NCI-H446 (cell line): ENCODE measurements around the gene SIRT4.
A peak's percentile ranks its signal among the peaks of the same experiment; 100 is the strongest.
"Not testable (repeated sequence)": the region's sequence is repeated elsewhere in the genome, so short reads cannot be mapped to it uniquely, and the experiment has no call there.

Source experiments
- DNase-seq, 2 experiments: peaks; one replicate each; lab custom pipeline; 2025; lab: John Stamatoyannopoulos, UW

SIRT4 gene

DNA sequence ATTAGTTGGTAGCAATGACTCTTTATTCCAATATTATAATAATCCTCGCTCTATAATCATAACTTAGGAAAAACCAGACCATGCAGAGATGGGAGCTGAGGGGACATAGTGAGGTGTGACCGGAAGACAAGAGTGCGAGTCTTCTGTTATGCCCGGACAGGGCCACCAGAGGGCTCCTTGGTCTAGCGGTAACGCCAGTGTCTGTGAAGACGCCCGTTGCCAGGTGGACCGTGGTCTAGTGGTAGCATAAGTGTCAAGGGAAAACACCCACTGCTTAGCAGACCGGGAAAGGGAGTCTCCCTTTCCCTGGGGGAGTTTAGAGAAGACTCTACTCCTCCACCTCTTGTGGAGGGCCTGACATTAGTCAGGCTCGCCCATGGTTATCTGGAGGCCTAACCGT is 33.3 kb downstream of the SIRT4 start:
- DNase-seq = peak in 1 of 2 experiments; percentile 52

DNA sequence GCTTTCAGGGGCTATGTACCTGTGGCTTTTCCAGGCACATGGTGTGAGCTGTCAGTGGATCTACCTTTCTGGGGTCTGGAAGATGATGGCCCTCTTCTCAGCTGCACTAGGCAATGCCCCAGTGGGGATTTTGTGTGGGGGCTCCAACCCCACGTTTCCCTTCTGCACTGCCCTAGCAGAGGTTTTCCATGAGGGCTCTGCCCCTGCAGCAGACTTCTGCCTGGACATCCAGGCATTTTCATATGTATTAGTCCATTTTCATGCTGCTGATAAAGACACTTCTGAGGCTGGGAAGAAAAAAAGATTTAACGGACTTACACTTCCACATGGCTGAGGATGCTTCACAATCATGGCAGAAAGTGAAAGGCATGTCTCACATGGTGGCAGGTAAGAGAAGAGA is 34.3 kb downstream of the SIRT4 start:
- not testable (repeated sequence) for DNase-seq

DNA sequence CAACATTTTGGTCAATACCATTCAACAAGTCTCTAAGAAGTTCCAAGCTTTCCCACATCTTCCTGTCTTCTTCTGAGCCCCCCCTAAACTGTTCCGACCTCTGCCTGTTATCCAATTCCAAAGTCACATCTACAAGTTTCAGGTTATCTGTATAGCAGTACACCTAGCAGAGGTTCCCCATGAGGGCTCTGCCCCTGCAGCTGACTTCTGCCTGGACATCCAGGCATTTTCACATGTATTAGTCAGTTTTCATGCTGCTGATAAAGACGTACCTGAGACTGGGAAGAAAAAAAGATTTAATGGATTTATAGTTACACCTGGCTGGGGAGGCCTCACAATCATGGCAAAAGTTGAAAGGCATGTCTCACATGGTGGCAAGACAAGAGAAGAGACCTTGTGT is 35.6 kb downstream of the SIRT4 start:
- no peak for DNase-seq

DNA sequence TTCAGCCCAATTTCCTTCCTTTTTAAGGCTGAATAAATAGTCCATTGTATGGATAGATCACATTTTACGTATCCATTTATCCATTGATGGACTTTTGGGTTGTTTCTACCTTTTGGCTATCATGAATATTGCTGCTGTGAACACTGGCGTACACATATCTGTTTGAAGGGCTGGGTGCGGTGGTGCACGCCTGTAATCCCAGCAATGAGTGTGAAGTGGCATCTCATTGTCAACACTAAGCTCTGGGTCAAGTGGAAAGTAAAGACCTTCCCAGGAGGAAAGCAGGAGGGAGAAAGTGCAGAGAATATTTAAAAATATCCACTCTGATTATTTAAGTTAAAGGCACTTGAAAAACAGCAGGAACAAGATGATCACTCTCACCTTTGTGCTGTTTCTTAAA is 37.1 kb downstream of the SIRT4 start:
- DNase-seq = no peak

DNA sequence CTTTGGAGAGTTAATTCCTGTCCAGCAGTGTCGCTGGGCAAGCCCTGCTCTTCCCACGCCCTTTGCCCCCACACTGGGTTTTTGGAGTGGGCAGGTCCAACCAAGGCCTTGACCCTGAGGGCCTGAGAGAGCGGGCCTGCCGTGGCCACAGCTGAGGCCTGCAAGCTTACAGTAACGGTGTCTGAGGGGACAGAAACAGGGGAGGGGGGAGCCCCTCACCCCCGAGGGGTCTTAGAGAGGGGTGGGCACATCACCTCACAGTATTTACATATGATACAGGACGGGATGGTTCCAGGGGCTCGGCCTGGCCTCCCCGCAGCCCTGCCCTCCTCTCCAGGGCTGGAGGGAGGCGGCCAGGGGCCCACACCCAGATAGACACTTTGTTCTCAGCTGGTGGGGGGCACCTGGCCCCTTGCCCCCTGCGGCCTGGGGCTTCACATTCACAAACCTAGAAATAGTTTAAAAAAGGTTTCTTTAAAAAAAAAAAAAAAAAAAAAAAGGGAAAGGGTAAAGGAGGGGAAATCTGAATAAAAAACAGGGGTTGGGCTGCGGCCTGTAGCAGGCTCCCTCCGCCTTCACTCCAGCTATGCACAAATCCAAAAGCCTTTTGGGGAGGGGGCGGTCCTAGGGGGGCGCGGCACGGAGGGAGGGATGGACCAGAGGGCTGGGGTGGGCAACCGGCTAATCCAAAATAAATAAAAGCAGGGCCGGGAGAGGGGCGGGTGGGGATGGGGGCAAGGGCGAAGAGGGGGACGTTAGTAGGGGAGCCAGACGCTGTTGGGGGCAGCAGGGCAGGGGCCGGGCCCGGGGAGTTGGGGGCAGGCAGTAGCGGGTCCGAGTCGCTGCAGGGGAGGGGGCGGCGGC is 40.3 kb downstream of the SIRT4 start:
- DNase-seq = no peak

DNA sequence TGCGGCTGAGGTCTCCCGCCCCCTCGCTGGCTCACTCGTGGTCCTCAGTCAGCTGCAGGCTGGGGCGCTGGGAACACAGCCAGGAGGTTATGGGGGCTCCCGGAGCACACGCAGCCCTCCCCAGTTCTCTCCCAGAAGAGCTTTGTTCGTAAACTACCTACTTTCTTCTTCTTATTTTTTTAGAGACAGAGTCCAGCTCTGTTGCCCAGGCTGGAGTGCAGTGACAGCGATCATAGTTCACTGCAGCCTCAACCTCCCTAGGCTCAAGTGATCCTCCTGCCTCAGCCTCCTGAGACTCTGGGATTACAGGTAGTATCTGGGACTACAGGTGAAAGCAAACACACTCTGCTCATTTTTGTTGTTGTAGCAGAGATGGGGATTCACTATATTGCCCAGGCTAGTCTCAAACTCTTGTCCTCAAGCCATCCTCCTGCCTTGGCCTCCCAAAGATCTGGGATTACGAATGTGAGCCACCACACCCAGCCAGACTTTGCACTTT is 41.0 kb downstream of the SIRT4 start:
- no peak for DNase-seq

DNA sequence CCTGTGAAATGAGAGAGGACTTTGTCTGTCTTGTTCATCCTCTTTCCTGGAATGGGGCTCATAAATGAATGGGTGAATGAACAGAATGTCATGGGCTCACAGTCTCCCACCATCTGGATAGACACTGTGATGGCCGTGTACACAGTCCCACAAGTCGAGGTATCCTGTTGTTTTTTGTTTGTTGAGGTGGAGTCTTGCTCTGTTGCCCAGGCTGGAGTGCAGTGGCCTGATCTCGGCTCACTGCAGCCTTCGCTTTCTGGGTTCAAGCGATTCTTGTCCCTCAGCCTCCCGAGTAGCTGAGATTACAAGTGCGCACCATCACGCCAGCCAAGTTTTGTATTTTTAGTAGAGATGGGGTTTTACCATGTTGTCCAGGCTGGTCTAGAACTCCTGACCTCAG is 41.6 kb downstream of the SIRT4 start:
- DNase-seq = no peak

DNA sequence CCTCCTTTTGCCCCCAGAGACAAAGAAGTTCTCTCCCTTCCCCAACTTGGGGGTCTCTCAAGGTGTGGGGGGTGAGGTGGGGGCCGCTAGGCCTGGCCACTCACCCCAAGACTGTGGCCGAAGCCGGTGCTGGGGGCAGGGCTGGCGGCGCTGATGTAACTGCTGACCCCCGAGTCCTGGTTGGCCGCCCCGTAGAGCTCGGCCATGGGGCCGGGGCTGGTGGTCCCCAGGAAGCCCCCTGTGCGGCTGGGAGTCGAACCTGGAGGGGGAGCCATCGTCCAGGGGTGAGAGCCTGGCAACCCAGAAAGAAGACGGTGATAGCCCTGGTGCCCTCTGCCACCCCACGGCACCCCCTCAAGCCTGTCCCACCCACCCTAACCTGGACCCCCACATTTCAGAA is 43.9 kb downstream of the SIRT4 start:
- no peak for DNase-seq

DNA sequence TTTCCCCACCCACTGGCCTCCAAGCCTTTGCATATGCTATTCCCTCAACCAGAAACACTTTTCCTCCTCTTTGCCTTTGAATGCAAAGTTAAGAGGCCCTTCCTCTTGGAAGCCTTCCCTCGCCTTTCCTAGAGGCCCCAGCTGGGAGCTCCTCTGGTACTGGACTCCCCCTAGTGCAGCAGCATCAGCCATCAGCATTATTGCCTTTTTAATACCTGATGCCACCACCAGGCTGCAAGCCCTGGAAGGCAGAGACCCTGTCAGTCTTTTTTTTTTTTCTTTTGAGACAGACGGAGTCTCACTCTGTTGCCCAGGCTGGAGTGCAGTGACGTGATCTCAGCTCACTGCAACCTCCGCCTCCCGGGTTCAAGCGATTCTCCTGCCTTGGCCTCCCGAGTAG is 44.6 kb downstream of the SIRT4 start:
- DNase-seq = no peak

DNA sequence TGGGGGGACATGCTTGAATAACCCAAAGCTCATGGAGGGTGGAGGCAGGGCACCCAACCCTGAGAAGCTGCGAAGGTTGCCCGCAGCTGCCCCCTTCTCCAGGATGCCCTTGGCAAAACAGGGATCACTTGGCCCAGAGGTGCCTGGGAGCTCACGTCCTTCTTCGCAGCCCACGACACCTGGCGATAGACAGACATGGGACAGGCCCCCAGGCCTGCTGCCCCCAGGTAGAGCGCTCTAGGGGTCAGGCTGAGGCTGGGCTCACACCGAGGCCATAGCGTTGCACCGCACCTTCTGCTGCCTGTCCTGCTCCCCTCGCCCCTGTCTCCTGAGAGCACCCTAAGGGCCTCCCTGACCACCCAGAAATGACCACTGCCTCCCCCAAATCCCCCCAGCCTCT is 45.6 kb downstream of the SIRT4 start:
- DNase-seq = no peak

DNA sequence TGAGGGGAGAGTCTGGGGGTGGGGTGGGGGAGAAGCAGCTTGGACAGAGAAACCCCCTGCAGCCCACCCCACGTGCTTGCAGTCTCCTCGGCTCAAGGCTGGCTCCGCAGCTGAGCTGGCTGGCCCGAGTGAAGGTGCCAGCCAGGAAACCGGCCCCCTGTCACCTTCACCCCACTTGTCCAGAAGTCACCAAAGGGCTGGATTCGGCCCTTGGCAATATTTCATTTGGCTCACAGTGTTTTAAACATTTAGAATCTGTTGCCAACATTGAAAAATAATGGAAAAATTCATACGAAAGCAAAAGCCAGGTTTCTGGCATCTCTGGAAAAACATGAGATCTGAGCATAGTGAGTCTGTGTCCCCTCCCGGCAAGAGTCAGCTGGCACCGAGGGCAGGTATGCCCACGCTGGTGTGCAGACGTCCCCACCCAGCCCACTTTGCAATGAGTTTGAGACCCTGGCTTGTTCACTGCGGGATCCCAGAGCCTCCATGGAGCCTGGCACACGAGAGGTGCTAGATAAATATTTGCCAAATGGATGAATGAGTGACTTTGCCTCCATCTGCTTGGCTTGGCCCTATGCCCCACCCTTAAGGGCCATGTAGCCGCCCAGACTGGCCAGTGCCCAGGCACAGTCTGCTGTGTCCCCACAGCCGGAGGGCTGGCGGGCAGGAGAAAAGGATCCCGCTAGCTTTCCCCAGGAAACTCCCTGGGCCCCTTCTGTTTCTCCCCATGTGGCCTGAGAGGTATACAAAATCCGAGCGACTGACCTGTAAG is 48.6 kb downstream of the SIRT4 start:
- peak; percentile 20 to 75 for DNase-seq

DNA sequence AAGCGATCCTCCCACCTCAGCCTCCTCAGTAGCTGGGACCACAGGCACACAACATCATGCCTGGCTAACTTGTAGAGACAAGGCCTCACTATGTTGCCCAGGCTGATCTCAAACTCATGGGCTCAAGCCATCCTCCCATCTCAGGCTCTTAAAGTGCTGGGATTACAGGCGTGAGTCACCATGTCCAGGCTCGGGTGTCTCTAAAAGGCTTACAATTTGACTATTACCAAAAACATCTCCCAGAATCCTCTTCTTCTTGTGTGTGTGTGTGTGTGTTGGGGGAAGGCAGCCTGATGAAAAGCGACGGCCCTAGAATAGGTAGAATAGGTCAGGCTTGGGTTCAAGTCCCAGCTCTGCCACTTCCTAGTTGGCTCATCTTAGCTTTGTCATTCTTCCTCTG is 50.0 kb downstream of the SIRT4 start:
- no peak for DNase-seq

DNA sequence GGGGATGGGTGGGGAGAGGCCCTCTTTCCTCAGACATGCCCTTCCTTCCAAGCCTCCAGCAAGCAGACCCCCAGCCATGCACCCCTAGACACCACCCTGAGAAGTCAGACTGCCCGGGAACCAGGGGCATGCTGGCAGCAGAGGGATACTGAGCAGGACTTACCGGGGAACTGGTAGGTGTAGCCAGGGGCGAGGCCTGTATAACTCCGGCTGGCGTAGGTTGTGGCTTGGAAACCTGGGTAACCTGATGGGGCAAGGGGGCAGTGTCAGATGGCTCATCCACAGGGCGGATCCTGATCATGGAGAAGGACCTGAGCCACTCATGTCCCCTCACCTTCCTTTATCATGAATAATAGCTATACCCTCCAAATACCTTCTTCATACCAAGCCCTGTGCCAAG is 51.0 kb downstream of the SIRT4 start:
- DNase-seq = no peak

DNA sequence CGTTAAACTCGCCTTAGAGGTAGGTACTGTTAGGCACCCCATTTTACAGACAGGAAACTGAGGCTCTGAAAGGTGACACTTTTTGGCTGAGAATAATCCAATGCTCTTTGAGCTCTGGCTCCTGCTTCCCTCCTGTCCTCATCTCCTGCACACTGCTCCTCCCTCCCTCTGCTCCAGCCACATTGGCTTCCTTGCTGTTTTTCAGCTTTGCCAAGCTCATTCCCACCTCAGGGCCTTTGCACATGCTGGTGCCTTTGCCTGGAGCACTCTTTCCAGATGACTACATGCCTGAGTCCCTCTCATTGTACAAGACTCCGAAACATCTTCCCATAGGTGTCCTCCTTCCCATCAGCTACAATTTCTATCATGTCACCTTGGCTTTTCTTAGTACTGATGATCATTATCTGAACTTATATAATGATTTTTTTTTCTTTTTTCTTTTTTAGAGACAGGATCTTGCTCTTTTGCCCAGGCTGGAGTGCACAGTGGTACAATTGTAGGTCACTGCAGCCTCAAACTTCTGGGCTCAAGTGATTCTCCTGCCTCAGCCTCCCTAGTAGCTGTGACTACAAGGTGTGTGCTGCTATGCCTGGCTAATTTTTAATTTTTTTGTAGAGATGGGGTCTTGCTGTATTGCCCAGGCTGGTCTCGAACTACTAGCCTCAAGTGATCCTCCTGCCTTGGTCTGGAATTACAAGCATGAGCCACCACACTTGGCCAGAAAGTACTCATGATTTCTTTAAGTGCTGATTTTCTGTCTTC is 51.6 kb downstream of the SIRT4 start:
- DNase-seq = no peak

DNA sequence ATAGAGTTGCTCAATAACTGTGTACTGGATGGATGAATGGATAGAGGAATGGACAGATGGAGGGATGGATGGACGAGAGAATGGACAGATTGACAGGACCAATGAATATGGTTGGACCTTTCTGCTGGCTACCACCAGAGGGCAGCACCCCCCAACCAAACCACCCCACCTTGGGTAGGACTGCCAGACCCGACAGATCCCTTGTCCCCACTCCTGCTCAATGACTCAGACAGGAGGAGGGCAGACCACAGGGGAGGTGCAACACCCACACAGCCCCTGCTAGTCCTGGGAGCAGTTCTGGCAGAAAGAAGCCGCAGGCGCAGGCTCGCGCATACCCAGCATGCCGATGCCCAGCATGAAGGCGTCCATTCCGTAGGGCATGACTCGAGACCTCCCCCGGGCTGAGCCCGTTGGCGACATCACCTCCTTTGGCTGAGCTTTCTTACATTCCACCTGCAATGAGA is 54.5 kb downstream of the SIRT4 start:
- peak in 1 of 2 experiments; percentile 61 for DNase-seq

DNA sequence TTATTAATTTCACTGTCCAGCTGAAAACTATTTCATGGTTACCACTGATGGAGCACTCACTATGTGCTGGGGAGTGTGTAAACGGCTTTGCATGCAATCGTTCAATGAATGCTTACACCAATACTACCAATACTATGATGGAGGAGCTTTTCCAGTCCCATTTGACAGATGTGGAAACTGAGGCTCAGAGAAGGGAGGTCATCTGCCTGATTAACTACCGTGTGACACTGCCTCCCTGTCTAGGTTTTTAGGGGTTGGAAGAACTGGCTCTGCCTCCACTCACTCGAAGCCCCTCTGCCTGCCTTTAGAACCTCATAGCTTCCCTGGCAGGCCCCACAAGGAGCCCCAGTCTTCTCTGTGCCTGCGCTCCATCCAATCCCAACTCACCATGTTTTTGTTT is 55.0 kb downstream of the SIRT4 start:
- DNase-seq = no peak

DNA sequence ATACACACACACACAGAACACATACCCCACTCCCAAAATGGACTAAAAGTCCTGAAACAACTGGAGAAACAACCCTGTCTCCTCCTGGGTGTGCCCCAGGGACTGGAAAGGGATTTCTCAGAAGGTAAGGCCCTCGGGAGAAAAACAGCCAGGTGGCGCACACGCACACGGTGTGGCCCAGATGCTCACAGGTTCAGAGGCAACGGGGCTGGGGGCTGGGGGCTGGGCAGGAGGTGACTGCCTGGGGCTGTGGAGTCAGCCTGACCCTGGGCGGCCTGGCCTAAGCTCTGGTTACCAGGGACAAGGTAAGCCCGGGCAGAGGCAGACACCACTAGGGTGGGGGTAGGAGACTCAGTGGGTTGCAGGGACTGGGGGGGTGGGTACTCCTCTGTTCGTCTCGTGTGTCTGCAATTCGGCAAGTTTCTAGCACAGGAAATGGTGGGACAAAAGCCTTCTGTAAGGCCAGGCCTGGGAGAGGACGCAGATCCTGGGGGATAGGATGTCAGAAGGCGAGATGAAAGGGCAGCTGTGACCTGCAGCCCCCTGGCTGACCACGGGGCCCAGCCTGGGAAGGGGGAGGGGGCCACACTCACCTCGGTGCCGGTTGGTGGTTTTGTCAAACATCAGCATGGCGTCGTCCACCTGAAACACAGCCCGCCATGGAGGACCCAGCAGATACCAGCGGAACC is 56.4 kb downstream of the SIRT4 start:
- no peak for DNase-seq

DNA sequence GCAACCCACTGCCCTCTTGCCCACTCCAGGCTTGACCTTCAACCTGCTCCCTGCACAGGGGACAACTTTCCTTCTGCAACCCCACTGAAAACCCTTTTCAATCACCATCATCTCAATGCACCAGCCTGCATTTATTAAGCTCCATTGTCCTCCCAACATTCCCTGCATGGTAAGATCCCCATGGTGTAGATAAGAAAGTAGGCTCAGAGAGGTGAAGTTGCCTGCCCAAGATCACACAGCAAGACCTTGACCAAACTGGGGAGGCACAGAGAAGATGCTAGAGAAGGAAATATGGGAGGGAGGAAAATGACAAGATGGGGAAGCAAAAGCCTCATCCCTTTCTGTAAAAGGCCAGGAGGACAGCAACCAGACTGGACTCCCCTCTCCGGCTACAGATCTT is 57.0 kb downstream of the SIRT4 start:
- DNase-seq = no peak

DNA sequence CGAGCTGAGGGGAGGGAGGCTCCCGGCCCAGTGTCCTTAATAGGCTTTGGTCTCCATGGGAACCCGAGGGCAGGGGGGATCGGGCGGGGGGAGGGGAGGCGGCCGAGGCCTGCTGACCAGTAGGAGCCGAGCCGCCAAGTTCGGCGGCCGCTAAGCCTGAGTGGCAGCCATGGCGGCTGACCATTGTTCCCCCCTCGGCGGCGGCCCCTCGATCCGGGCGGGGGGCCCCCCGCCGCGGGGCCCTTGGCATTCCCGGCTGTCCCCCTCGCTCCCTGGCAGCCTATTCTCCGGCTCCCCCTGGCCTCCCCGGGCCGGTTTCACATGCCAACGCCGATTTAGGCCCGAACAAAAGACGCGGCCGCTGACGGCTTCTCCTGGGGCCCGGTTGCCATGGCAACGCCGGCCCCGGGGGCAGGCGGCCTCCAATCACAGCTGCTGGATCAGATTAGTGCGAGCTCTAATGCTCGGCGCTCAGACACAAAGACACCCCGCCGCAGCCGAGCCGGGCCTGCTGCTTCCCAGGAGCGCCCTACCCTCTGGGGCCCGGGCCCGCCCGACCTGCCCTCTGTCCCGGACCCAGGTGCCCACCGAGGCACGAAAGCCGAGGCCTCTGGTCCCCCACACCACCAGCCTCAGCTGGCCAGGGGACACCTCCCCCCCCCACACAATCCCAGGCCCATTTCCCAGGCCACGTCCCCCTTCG is 59.5 kb downstream of the SIRT4 start:
- DNase-seq = peak; percentile 59 to 87
